ENCODE data around the gene NCF1.
"Not testable (repeated sequence)": the region's sequence is repeated elsewhere in the genome, so short reads cannot be mapped to it uniquely, and the experiment has no call there.

DNA sequence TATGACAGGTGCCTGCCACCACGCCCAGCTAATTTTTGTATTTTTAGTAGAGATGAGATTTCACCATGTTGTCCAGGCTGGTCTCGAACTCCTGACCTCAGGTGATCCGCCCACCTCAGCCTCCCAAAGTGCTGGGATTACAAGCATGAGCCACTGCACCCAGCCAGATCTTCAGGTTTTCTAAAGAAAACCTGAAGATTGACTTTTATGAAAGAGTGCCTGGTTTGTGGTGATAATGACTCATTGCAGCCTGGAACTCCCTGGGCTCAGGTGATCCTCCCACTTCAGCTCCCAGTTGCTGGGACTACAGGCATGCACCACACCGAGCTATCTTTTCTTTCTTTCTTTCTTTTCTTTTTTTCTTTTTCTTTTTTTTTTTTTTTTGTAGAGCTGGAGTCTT, 24.8 kb downstream of the NCF1 start:
- TF ChIP-seq, protein P1, sequence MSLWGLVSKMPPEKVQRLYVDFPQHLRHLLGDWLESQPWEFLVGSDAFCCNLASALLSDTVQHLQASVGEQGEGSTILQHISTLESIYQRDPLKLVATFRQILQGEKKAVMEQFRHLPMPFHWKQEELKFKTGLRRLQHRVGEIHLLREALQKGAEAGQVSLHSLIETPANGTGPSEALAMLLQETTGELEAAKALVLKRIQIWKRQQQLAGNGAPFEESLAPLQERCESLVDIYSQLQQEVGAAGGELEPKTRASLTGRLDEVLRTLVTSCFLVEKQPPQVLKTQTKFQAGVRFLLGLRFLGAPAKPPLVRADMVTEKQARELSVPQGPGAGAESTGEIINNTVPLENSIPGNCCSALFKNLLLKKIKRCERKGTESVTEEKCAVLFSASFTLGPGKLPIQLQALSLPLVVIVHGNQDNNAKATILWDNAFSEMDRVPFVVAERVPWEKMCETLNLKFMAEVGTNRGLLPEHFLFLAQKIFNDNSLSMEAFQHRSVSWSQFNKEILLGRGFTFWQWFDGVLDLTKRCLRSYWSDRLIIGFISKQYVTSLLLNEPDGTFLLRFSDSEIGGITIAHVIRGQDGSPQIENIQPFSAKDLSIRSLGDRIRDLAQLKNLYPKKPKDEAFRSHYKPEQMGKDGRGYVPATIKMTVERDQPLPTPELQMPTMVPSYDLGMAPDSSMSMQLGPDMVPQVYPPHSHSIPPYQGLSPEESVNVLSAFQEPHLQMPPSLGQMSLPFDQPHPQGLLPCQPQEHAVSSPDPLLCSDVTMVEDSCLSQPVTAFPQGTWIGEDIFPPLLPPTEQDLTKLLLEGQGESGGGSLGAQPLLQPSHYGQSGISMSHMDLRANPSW (CRISPR knock-in tag; conservative IDR thresholded peaks at IDR 0.05; ENCODE audit: low read depth), result not testable (repeated sequence)
- not testable (repeated sequence) for TF ChIP-seq RELA (CRISPR knock-in tag; IDR thresholded peaks at IDR 0.05; ENCODE audit: borderline replicate concordance); TEAD4 (CRISPR knock-in tag; IDR thresholded peaks at IDR 0.05)
- TF ChIP-seq, protein P2, sequence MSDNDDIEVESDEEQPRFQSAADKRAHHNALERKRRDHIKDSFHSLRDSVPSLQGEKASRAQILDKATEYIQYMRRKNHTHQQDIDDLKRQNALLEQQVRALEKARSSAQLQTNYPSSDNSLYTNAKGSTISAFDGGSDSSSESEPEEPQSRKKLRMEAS (CRISPR knock-in tag; IDR thresholded peaks at IDR 0.05), result not testable (repeated sequence)
- TF ChIP-seq, protein P3, sequence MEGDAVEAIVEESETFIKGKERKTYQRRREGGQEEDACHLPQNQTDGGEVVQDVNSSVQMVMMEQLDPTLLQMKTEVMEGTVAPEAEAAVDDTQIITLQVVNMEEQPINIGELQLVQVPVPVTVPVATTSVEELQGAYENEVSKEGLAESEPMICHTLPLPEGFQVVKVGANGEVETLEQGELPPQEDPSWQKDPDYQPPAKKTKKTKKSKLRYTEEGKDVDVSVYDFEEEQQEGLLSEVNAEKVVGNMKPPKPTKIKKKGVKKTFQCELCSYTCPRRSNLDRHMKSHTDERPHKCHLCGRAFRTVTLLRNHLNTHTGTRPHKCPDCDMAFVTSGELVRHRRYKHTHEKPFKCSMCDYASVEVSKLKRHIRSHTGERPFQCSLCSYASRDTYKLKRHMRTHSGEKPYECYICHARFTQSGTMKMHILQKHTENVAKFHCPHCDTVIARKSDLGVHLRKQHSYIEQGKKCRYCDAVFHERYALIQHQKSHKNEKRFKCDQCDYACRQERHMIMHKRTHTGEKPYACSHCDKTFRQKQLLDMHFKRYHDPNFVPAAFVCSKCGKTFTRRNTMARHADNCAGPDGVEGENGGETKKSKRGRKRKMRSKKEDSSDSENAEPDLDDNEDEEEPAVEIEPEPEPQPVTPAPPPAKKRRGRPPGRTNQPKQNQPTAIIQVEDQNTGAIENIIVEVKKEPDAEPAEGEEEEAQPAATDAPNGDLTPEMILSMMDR (IDR thresholded peaks at IDR 0.05), result not testable (repeated sequence)
